Immature natural killer cell (primary cell): ENCODE results near the gene ANKLE1. TPM values are rescaled to one million over a fixed set of nuclear protein-coding genes. Genes with fewer than 3 reads are reported as not detected.

ENCODE experiments used
- DNase-seq, 3 donors: peaks; one replicate each; pipeline ENCODE4 v3.0.0; 2022; ENCODE audit warnings: mixed read lengths in 1 of 3
- H3K27ac Mint-ChIP-seq, 6 donors: one replicate each; pipeline ENCODE4 v1.8.0; 2020; ENCODE audit warnings: mixed read lengths in 6 of 6, mild to moderate bottlenecking in 5 of 6, inconsistent platforms in 4 of 6, moderate library complexity in 3 of 6
- H3K27me3 Mint-ChIP-seq, 3 donors: one replicate each; pipeline ENCODE4 v1.8.0; 2020 to 2021; ENCODE audit warnings: low read depth in 3 of 3, mild to moderate bottlenecking in 3 of 3, mixed read lengths in 3 of 3, moderate library complexity in 3 of 3, inconsistent platforms in 1 of 3
- H3K36me3 Mint-ChIP-seq, 3 donors: one replicate each; pipeline ENCODE4 v1.8.0; 2020; ENCODE audit warnings: mixed read lengths in 3 of 3, inconsistent platforms in 2 of 3, mild to moderate bottlenecking in 2 of 3
- H3K4me1 Mint-ChIP-seq, 2 donors: one replicate each; pipeline ENCODE4 v1.8.0; 2020; ENCODE audit warnings: inconsistent platforms in 2 of 2, mild to moderate bottlenecking in 2 of 2, mixed read lengths in 2 of 2, moderate library complexity in 1 of 2
- H3K4me3 Mint-ChIP-seq, 5 donors: one replicate each; pipeline ENCODE4 v1.8.0; 2020; ENCODE audit warnings: mild to moderate bottlenecking in 5 of 5, mixed read lengths in 5 of 5, inconsistent platforms in 3 of 5, moderate library complexity in 3 of 5
- H3K9me3 Mint-ChIP-seq, 6 donors: one replicate each; pipeline ENCODE4 v1.8.0; 2020; ENCODE audit warnings: mild to moderate bottlenecking in 6 of 6, mixed read lengths in 6 of 6, inconsistent platforms in 4 of 6, moderate library complexity in 3 of 6
- polyA plus RNA-seq, 3 donors: library from polyadenylated mRNA; unstranded; fragments of 300-500 nt; fragmentation: Illumina TruSeq; gene quantifications; one replicate each; pipeline ENCODE4 v1.2.3, GENCODE V29; 2021

Gene ANKLE1, protein sequence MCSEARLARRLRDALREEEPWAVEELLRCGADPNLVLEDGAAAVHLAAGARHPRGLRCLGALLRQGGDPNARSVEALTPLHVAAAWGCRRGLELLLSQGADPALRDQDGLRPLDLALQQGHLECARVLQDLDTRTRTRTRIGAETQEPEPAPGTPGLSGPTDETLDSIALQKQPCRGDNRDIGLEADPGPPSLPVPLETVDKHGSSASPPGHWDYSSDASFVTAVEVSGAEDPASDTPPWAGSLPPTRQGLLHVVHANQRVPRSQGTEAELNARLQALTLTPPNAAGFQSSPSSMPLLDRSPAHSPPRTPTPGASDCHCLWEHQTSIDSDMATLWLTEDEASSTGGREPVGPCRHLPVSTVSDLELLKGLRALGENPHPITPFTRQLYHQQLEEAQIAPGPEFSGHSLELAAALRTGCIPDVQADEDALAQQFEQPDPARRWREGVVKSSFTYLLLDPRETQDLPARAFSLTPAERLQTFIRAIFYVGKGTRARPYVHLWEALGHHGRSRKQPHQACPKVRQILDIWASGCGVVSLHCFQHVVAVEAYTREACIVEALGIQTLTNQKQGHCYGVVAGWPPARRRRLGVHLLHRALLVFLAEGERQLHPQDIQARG
- polyA plus RNA-seq, result not detected

DNA sequence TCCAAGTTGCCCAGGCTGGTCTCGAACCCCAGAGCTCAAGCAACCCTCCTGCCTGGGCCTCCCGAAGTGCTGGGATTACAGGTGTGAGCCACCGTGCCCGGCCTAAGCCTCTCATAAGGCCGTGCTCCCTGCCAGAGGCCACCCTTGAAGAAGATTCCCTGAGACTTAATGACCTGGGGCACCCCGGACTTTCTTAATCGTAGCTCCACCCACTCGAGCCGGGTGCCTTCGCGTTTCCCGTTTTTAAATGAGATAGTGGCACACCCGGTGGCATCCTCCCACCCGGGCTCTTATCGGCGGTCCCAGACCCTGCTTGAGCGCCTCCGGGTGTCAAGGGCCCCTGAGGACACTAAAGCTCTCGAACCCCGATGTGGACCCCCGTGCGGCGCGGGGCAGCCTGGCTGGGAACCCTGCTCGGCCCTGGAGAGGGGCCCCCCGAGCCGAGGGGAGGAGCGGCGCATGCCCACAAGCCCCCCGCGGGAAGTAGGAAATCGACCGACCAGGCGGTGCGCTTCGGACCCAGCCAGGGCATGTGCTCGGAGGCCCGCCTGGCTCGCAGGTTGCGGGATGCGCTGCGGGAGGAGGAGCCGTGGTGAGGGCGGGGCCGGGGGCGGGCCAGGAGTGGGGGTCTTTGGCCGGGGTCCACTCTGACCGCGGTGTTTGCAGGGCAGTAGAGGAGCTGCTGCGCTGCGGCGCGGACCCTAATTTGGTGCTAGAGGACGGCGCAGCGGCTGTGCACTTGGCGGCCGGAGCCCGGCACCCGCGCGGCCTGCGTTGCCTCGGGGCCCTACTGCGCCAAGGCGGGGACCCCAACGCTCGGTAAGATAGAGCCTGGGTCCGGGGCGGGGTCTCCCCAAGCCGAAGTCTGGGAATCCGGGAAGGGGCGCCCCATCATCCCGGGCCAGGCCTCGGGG, at the start of gene ANKLE1:
TSS of gene ANKLE1 (plus strand) at position 511 of the 914 bp plus-strand sequence. CDS start at position 531, 20 bp downstream.
- Mint-ChIP-seq H3K4me3 (peak within 1 kb of the TSS; percentile 47 to 71 (median 63)), H3K4me1 (peaks cover 0 to 8% of the 10 kb centered on the region in 2 donors), H3K27ac (no peak within 1 kb of the TSS), H3K36me3 (peaks cover 2 to 9% (median 5%) of the 10 kb centered on the region in 3 donors), H3K27me3 (peaks cover 5 to 6% (median 5%) of the 10 kb centered on the region in 3 donors), H3K9me3 (peaks cover 0 to 1% (median 0%) of the 10 kb centered on the region in 6 donors)
- no peak for DNase-seq

DNA sequence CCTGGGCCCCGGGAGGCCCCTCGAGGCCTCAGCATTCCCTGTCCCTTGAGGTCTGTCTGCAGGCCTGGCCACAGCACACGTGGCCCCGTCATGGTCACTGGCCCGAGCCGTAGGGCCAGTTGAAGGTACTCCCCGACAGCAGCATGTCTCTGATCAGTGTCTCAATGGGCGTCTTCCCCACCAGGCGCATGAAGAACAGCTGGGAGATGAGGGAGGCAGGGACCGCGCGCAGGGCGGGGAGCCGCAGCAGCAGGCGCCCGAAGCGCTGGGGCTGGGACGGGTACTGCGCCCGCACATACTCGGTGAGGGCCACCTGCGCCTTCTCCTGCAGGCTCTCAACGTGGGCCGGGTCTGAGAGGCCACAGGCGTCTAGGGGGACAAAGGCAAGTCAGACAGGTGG, 49.4 kb upstream of the ANKLE1 start:
- peaks cover 7 to 11% of the 10 kb centered on the region in 2 donors for H3K4me1 Mint-ChIP-seq
- H3K27ac Mint-ChIP-seq, result no peak overlapping the region
- DNase-seq, result no peak
- H3K4me3 Mint-ChIP-seq, result no peak overlapping the region
- no peaks in the 10 kb centered on the region for H3K9me3 Mint-ChIP-seq
- peaks cover 0 to 9% (median 0%) of the 10 kb centered on the region in 3 donors for H3K27me3 Mint-ChIP-seq
- H3K36me3 Mint-ChIP-seq, result no peaks in the 10 kb centered on the region

DNA sequence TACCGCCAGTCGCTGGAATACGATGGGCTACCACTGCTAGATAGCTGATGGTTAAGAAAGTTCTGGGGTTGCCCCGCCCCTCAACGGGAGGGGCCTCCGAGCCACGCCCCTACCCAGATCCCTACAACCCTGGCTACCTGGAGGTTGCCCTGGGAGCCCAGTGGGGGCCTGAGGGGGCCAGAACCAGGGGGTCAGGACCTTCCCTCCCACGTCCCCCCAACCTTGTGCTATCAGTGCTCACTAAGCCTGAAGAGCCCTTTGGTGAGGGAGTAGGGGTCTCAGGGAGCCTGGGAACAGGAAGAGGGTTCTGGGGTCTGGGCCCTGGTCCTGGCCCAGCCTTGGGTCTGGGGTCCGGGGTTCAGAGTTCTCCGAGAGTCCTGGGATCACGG, 46.8 kb upstream of the ANKLE1 start:
- Mint-ChIP-seq H3K4me1 (peaks cover 7 to 10% of the 10 kb centered on the region in 2 donors), H3K27me3 (peaks cover 0 to 7% (median 1%) of the 10 kb centered on the region in 3 donors), H3K9me3 (no peaks in the 10 kb centered on the region), H3K36me3 (no peaks in the 10 kb centered on the region), H3K27ac (no peak overlapping the region), H3K4me3 (peak overlapping the region; percentile 57 to 76 (median 68))
- DNase-seq, result peak; percentile 32 to 39 (median 35)

DNA sequence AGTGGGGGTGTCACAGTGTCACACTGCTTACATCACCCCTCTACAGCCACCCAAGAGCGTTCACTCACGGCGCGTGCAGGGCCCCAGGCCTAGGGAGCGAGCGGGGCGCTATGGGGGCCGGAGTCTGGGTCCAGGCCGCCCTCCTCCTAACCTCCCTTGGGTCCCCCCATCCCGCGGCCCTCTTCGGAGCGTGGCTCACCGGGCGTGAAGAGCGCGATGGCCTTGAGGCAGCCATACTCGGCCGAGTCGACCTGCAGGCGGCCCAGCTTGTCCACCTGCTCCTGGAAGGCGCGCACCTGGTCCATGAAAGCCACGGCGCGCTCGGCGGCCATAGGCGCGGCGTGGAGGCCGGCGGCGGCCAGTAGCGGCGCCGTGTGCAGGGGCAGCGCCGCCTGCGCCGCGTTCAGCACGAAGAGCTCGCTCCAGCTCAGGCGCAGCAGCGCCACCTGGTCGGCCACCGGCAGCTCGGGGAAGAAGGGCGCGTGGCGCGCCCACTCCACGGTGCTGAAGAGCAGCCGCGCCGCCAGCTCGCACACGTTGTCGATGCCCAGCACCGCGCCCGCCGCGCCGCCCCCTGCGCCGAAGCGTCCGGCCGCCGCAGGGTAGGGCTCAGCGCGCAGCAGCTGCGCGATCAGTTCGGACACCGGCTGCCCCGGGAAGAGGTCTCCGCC, 46.3 kb upstream of the ANKLE1 start:
- peak; percentile 65 to 76 (median 69) for DNase-seq
- H3K36me3 Mint-ChIP-seq, result no peaks in the 10 kb centered on the region
- peaks cover 0 to 7% (median 1%) of the 10 kb centered on the region in 3 donors for H3K27me3 Mint-ChIP-seq
- no peaks in the 10 kb centered on the region for H3K9me3 Mint-ChIP-seq
- peaks cover 7 to 10% of the 10 kb centered on the region in 2 donors for H3K4me1 Mint-ChIP-seq
- H3K27ac Mint-ChIP-seq, result no peak overlapping the region
- H3K4me3 Mint-ChIP-seq, result peak overlapping the region; percentile 57 to 76 (median 68)

DNA sequence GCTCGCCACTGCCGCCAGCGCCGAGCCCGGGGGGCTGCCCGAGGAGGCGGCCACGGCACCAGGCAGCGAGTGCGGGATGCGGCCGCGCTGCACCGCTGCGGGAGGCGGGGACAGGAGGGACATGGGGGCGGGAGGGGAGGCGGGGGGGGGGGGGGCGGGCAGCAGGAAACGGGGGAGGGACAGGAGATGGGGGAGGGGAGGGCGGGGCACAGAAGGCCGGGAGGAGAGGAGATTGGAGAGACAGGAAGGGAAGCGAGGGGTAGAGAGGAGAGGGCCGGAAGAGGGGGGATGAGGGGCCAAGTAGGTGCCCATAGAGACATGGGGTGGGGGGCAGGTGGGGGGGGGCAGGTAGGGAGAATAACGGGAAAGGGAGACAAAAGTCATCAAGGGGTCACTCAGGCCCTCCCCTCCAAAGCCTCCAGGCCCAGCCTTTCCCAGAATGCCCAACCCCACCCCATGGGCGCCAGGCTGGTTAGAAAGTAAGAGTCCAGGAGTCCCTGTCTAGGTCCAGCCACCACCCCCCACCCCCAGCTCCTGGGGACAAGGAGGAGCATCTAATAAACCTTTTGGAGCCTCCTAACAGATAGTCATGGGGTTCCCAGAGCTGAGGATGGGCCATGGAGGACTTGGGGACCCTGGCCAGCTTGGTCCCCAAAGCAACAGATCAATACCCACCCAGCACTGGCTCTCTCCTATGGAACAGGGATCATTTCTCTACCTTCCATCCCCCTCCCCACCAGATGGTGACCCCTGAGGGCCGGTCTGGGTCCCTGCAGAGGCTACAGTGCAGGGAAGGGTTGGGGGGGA, 45.5 kb upstream of the ANKLE1 start:
- Mint-ChIP-seq H3K9me3 (no peaks in the 10 kb centered on the region), H3K27ac (no peak overlapping the region), H3K27me3 (peaks cover 0 to 7% (median 1%) of the 10 kb centered on the region in 3 donors), H3K4me1 (peaks cover 7 to 10% of the 10 kb centered on the region in 2 donors), H3K36me3 (no peaks in the 10 kb centered on the region), H3K4me3 (peak overlapping the region in 3 of 5 donors; percentile 6 to 35 (median 21))
- DNase-seq, result no peak

DNA sequence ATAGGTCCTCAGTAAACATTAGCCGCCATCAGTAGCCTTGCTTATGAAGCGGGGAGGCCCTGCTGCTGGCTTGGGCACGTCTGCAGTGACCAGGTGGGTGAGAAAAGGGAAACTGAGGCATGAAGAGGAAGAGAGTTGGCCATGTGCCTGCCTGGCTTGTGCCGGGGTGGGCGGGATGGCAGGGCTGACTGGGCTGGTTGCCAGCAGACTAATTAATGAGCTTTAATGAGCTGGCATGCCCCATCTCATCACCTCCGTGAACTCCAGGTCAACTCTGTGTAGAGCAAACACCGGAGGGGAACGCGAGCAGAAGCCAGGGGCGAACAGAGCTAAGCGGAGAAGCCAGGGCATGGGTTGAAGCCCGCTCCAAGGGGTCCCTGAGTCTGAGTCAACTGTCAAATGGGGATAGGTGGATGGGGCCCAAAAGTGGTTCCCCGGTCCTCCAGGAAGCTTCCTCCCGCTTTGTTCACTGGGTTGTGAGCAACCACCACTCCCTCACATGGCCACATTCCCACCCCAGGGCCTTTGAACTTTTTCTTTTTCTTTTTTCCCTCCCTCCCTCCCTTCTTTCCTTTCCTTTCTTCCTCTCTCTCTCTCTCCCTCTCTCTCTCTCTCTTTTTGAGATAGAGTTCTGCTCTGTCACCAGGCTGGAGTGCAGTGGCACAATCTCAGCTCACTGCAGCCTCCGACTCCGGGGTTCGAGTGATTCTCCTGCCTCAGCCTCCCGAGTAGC, 44.7 kb upstream of the ANKLE1 start:
- Mint-ChIP-seq H3K27me3 (peaks cover 0 to 7% (median 1%) of the 10 kb centered on the region in 3 donors), H3K4me3 (peak overlapping the region in 1 of 5 donors; percentile 50), H3K4me1 (peaks cover 7 to 10% of the 10 kb centered on the region in 2 donors), H3K27ac (no peak overlapping the region), H3K36me3 (no peaks in the 10 kb centered on the region), H3K9me3 (no peaks in the 10 kb centered on the region)
- no peak for DNase-seq

DNA sequence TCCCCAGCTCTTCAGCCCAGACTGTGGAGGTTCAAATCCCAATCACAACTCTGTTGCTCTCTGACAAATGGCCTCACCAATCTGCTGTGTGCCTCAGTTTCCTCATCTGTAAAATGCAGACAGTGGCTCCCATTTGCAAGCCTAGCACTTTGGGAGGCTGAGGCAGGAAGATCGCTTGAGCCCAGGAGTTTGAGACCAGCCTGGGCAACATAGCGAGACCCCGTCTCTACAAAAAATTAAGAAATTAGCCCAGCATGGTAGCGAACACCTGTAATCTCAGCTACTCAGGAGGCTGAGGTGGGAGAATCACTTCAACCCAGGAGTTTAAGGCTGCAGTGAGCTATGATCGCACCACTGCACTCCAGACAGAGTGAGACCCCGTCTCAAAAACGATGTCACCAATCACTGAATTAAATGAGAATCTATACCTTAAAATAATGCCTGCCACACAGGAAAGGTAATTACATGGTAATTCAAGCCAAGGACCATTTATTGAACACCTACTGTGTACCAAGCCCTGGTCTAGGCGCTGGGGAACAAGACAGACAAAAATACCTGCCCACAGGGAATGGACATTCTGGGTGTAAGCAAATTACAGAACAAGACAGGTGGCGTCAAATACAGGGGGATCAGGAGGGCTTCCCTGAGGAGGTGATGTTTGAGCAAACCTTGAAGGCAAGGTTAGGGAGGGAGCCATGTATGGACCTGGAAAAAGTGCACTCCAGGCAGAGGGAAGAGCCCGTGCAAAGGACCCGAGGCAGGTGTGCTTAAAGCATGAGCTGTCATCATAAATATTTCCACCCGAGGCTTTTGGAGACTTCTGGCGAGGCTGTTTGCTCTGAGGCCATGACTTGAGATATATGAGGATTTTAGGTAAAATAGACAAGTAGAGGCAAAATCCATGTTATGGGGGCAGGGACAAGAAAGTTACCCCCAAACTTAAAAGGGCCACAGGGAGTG, 43.7 kb upstream of the ANKLE1 start:
- Mint-ChIP-seq H3K4me3 (peak overlapping the region in 1 of 5 donors; percentile 64), H3K36me3 (no peaks in the 10 kb centered on the region), H3K27me3 (peaks cover 0 to 7% (median 1%) of the 10 kb centered on the region in 3 donors), H3K27ac (no peak overlapping the region), H3K4me1 (peaks cover 7 to 10% of the 10 kb centered on the region in 2 donors), H3K9me3 (no peaks in the 10 kb centered on the region)
- no peak for DNase-seq

DNA sequence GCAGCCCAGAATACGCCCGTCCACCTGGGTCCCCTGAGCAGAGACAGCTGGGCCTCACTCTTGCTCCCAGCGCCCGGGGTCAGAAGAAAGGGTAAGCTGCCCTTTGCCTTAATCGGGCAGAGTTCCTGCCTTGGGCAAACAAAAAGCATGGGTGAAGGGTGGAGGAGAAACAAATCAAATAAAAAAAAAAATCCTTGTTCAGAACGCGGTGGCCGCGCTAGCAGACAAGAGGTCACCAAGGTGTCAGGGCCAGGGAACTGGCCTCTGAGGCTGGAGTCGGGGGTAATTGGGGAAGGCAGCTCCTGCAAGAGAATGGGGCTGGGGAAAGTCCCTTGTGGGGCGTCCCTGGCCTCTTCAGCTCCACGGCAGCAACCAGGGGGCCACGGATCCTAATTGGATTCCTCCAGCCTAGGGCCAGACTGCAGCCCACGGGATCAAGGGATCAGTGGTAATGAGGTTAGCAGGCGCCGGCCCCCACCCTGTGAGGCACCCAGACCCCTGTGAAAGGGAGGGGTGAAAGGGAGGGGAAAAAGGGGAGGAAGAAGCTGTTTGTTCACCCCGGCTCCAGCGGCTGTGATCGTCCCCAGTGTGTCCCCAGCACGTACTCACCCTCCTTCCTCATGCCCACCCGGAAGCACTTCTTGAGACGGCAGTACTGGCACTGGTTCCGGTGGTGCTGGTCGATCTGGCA, 41.5 kb upstream of the ANKLE1 start:
- Mint-ChIP-seq H3K4me1 (peaks cover under 1 to 4% of the 10 kb centered on the region in 2 donors), H3K9me3 (no peaks in the 10 kb centered on the region), H3K4me3 (no peak overlapping the region), H3K27ac (no peak overlapping the region), H3K36me3 (no peaks in the 10 kb centered on the region), H3K27me3 (peaks cover 0 to 4% (median 0%) of the 10 kb centered on the region in 3 donors)
- DNase-seq, result no peak

DNA sequence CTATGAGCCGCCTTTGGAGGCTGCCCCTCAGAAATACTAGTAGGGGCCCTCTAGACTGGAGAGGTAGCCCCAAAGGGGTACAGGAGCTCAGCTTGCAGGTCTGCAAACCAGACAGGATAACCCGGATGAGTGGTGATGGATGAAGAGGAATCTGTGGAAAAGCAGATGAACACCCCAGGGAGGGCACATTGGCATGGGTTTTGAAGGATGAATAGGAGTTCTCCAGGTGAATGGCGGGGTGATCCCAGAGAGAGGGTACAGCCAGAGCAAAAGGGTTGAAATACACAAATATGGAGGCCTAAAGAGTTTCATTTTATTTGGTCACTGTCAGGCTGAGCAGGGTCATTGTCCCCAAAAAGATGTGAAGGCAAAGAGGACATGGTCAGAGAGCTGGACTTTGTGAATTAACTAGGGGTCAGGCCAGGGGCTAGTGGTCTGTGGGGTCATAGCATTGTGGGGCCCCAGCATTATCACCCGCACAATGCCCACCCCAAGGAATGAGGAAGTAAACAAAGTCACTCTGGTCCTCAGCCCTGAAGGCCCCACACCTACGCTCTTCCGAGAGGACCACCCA, 40.8 kb upstream of the ANKLE1 start:
- DNase-seq, result no peak
- H3K4me3 Mint-ChIP-seq, result peak overlapping the region in 1 of 5 donors; percentile 28
- H3K4me1 Mint-ChIP-seq, result peaks cover 0 to 4% of the 10 kb centered on the region in 2 donors
- no peaks in the 10 kb centered on the region for H3K9me3 Mint-ChIP-seq
- H3K27ac Mint-ChIP-seq, result no peak overlapping the region
- H3K36me3 Mint-ChIP-seq, result no peaks in the 10 kb centered on the region
- peaks cover 0 to 4% (median 0%) of the 10 kb centered on the region in 3 donors for H3K27me3 Mint-ChIP-seq

DNA sequence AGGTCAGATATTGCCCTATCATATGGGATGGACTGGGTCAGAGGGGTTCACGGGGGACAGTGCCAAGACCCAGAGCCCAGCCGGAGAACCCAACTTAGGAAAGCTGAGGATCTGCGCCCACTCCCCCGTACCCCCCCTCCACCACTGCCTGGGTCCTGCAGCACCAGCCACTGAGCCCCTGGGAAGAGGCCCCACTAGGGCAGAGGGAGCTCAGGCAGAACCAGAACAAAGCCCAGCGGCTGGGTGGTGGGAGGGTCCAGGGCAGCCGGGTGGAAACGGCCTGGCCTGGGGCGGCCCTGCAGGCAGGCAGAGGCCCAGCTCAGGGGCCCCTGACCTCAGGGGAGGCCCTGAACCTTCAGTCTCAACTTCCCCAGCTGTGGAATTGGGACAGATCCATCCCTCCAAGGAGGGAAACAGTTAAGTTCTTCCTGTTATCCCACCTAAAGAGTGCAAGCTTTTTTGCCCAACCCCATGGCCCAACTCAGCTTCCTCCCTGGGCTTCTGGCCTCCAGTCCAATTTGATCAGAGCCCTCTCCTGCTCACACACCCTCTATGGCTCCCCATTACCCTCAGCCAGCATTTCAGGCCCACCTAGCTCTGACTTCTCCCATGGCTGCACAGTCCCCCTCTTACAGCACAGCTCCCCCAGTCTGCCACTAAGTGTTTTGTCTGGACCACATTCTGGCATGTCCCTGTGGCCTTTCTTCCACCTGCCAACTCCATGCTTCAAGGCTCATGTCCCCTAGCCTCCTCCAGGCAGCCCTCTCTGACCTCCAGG, 39.1 kb upstream of the ANKLE1 start:
- Mint-ChIP-seq H3K9me3 (no peaks in the 10 kb centered on the region), H3K4me1 (peaks cover 0 to 10% of the 10 kb centered on the region in 2 donors), H3K36me3 (no peaks in the 10 kb centered on the region), H3K27ac (peak overlapping the region in 2 of 6 donors; percentile 18 to 31), H3K27me3 (peaks cover 2 to 8% (median 3%) of the 10 kb centered on the region in 3 donors), H3K4me3 (peak overlapping the region in 3 of 5 donors; percentile 0 to 58 (median 22))
- DNase-seq, result no peak
